GM12878 (cell line): Measurements from ENCODE around the gene FCRLA. TPM values are rescaled to one million over a fixed set of nuclear protein-coding genes. Genes with fewer than 3 reads are reported as not detected.

ENCODE experiments used
- ATAC-seq: fragments of 200-7000 bp; cut with Tn5 transposase; 3 replicates; pipeline ENCODE4 v1.9.1; 2020; ENCODE audit warnings: mild to moderate bottlenecking, moderate library complexity
- BruUV-seq: library from RNA; stranded (reverse); fragments of 400-500 nt; replicated peaks from 2 replicates; lab custom pipeline; 2021; lab: Mats Ljungman, UMichigan
- CTCF ChIA-PET: fragments of 300-600 bp; sonication (Branson Sonifier 250); formaldehyde crosslinking; extraction: SDS; loops from one replicate; lab custom pipeline; 2021; ENCODE audit warnings: inconsistent platforms; lab: Yijun Ruan, JAX
- POLR2A ChIA-PET: fragments of 350-600 bp; formaldehyde crosslinking; extraction: SDS; loops from one replicate; lab custom pipeline; 2021; ENCODE audit warnings: inconsistent platforms; lab: Charles Lee
- RAD21 ChIA-PET: fragments of 300-600 bp; sonication (Branson Sonifier 250); formaldehyde crosslinking; loops from one replicate; lab custom pipeline; 2023; ENCODE audit warnings: antibody characterized with exemption; ENCODE audit not compliant: unreplicated experiment; lab: Charles Lee
- SMC1A ChIA-PET: fragments of 300-600 bp; sonication (Branson Sonifier 250); formaldehyde crosslinking; loops from one replicate; lab custom pipeline; 2023; ENCODE audit not compliant: unreplicated experiment, uncharacterized antibody; lab: Charles Lee
- DNase-seq: peaks from one replicate; pipeline ENCODE4 v3.0.0-alpha.2; 2011; ENCODE audit warnings: low read depth, low spot score
- FAIRE-seq: peaks from 3 replicates; lab custom pipeline; 2011; peaks lifted over from hg19 to GRCh38; lab: Jason Lieb, UNC
- H2AFZ ChIP-seq: 2 replicates; pipeline ENCODE4 v1.6.0; 2011; ENCODE audit warnings: low read depth, low read length, control low read depth; ENCODE audit not compliant: control insufficient read depth
- H3K27ac ChIP-seq: 2 replicates; pipeline ENCODE4 v1.5.1; 2011; ENCODE audit warnings: control low read depth; ENCODE audit not compliant: control insufficient read depth, insufficient read depth
- H3K27me3 ChIP-seq, 2 experiments: replicated peaks in 1 of 2; 2 replicates each; pipeline versions ENCODE4 v1.6.0 to v1.6.1; 2011; ENCODE audit warnings: low read length in 1 of 2; ENCODE audit not compliant: control insufficient read depth in 2 of 2, insufficient read depth in 2 of 2
- H3K36me3 ChIP-seq, 2 experiments: 2 replicates each; pipeline ENCODE4 v1.5.1; 2011; ENCODE audit warnings: low read length in 1 of 2; ENCODE audit not compliant: control insufficient read depth in 2 of 2, insufficient read depth in 2 of 2
- H3K4me1 ChIP-seq: 2 replicates; pipeline ENCODE4 v1.6.1; 2011; ENCODE audit warnings: mild to moderate bottlenecking, low read length, moderate library complexity, mixed read lengths; ENCODE audit not compliant: control insufficient read depth, insufficient read depth
- H3K4me2 ChIP-seq: 2 replicates; pipeline ENCODE4 v1.6.0; 2011; ENCODE audit warnings: control low read depth; ENCODE audit not compliant: control insufficient read depth, insufficient read depth
- H3K4me3 ChIP-seq: fragments of 200-600 bp; sonication (generic); 2 replicates; pipeline ENCODE4 v1.5.1; 2016
- H3K79me2 ChIP-seq: 2 replicates; pipeline ENCODE4 v1.6.0; 2011; ENCODE audit warnings: low read length; ENCODE audit not compliant: control insufficient read depth, insufficient read depth
- H3K9ac ChIP-seq: 2 replicates; pipeline ENCODE4 v1.8.0; 2011; ENCODE audit warnings: low read length, control low read depth, mixed read lengths; ENCODE audit not compliant: control insufficient read depth, insufficient read depth
- H3K9me3 ChIP-seq: replicated peaks from 3 replicates; pipeline ENCODE4 v1.5.1; 2011; ENCODE audit warnings: mild to moderate bottlenecking, low read length; ENCODE audit not compliant: control insufficient read depth, insufficient read depth
- H4K20me1 ChIP-seq: 2 replicates; pipeline ENCODE4 v1.6.0; 2011; ENCODE audit not compliant: control insufficient read depth, insufficient read depth
- ATF7 ChIP-seq: fragments of 450-650 bp; IDR thresholded peaks from 2 replicates; pipeline ENCODE4 v1.6.1; 2016; ENCODE audit warnings: low read depth, mild to moderate bottlenecking
- DPF2 ChIP-seq: fragments of 450-650 bp; IDR thresholded peaks from 2 replicates; pipeline ENCODE4 v1.6.1; 2017; ENCODE audit warnings: mild to moderate bottlenecking
- EED ChIP-seq: sonication (generic); IDR thresholded peaks from 2 replicates; pipeline ENCODE4 v1.6.1; 2016; ENCODE audit warnings: antibody characterized with exemption, low read depth
- EGR1 ChIP-seq, 2 experiments: IDR thresholded peaks; 1 replicate in 1 of 2; 2 replicates in 1 of 2; pipeline ENCODE4 v1.6.1; 2011 to 2012; ENCODE audit warnings: low read depth in 2 of 2, low read length in 2 of 2, borderline replicate concordance in 1 of 2, mild to moderate bottlenecking in 1 of 2, moderate library complexity in 1 of 2
- EP300 ChIP-seq, 2 experiments: fragments of 150-350 bp in 1 of 2; IDR thresholded peaks; 2 replicates each; pipeline ENCODE4 v1.6.1; 2011 to 2012; ENCODE audit warnings: low read depth in 2 of 2, low read length in 2 of 2, borderline replicate concordance in 1 of 2, improper control_type of control experiment in 1 of 2, inconsistent platforms in 1 of 2; ENCODE audit not compliant: control insufficient read depth in 1 of 2
- ETV6 ChIP-seq, 2 experiments: fragments of 450-650 bp in 1 of 2; IDR thresholded peaks in 1 of 2; conservative IDR thresholded peaks in 1 of 2; 2 replicates each; pipeline ENCODE4 v1.6.1; 2014; ENCODE audit warnings: antibody characterized with exemption in 1 of 2, borderline replicate concordance in 1 of 2, low read depth in 1 of 2, mild to moderate bottlenecking in 1 of 2, moderate library complexity in 1 of 2
- PML ChIP-seq: IDR thresholded peaks from 2 replicates; pipeline ENCODE4 v1.6.1; 2012; ENCODE audit warnings: low read length, inconsistent platforms
- ZNF384 ChIP-seq: IDR thresholded peaks from 2 replicates; pipeline ENCODE4 v1.6.1; 2012; ENCODE audit warnings: low read depth, mild to moderate bottlenecking, low read length, improper control_type of control experiment, borderline replicate concordance
- WGBS: methylation state at CpG from one replicate; pipeline ENCODE4 v1.1.6; 2016; ENCODE audit warnings: low lambda C conversion rate; ENCODE audit not compliant: insufficient replicate concordance, insufficient coverage; ENCODE audit errors: missing lambda C conversion rate; 5-methylcytosine and 5-hydroxymethylcytosine counted together
- in situ Hi-C: fragments of 300-500 bp; cut with MboI; formaldehyde crosslinking; loops from 9 replicates; pipeline ENCODE4 v1.14.3; 2018; ENCODE audit warnings: mixed read lengths
- intact Hi-C: fragments of 100-400 bp; cut with micrococcal nuclease; formaldehyde crosslinking; loops from one replicate; pipeline ENCODE4 v1.14.2; 2022; ENCODE audit not compliant: unreplicated experiment
- polyA plus RNA-seq, 11 experiments: library from polyadenylated mRNA; depleted of rRNA in 4 of 11; unstranded in 6 of 11; stranded (reverse) in 5 of 11; fragments of >200 nt; fragmentation: Nextera tagmentation in 4 of 11; fragmentation: Illumina TruSeq in 1 of 11; extraction: Ambion mirVana in 4 of 11; extraction: Trizol in 1 of 11; gene quantifications; 1 replicate in 1 of 11; 2 replicates in 10 of 11; pipeline versions ENCODE4 v1.2.1 to v1.2.3, GENCODE V29; 2011 to 2016; ENCODE audit warnings: inconsistent platforms in 2 of 11, missing spikeins in 2 of 11, low read depth in 1 of 11
- total RNA-seq, 4 experiments: library from RNA; depleted of rRNA in 3 of 4; stranded (reverse); fragments of >200 nt in 3 of 4; fragmentation: Illumina TruSeq in 1 of 4; extraction: Trizol in 1 of 4; gene quantifications; 2 replicates each; pipeline versions ENCODE4 v1.2.1 to v1.2.3, GENCODE V29; 2013 to 2021
- TF ChIP-seq, protein P1 (sequence below): IDR thresholded peaks from 2 replicates; pipeline ENCODE4 v1.6.1; 2012; ENCODE audit warnings: improper control_type of control experiment, low read depth, low read length; ENCODE audit not compliant: insufficient replicate concordance
- TF ChIP-seq, protein P2 (sequence below): IDR thresholded peaks from 2 replicates; pipeline ENCODE4 v1.6.1; 2011; ENCODE audit warnings: mild to moderate bottlenecking, low read depth, low read length, moderate library complexity; ENCODE audit not compliant: insufficient replicate concordance
- TF ChIP-seq, protein P3 (sequence below): IDR thresholded peaks from 2 replicates; pipeline ENCODE4 v1.6.1; 2012; ENCODE audit warnings: low read depth, low read length, improper control_type of control experiment

The FCRLA gene
- total and polyA plus RNA-seq, 10 of the 15 experiments (the other 5 are each of a cell fraction or from before 2014, with no cell fraction given) = 130 to 714 (median 374) TPM

DNA sequence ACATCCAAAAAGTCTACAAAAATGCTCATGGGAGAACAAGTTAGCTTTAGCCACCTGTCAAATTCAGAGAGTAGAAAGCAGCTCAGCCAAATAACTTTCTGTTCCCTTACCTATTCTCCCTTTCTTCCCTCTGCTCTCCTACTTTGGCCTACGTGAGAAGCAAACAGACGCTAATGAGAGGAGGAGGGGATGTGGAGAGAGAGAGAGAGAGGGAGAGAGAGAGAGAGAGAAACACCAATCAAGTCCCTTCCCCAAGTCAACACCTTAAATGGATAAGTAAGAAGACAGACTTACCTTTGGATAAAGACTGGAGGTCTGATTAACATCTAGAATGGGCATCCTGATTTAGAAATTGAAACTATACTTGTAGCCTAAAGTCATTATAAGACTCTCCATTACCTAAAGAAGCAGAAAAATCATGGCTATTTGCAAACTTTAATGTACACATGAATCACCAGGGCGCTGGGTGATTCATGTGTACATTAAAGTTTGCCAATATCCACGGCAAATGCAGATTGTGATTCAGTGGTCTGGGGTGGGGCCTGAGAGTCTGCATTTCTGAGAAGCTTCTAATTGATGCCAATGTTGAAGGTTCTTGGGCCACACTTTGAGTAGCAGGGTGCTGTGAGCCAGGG, 29.4 kb downstream of the FCRLA start:
- in situ Hi-C loops = loop anchor here (5.0 kb wide), 1 partner anchor 89 kb away; no protein-coding TSS in a partner anchor
- peak overlapping the region; percentile 66 for H3K4me2 ChIP-seq
- no peak for ATAC-seq
- TF ChIP-seq ETV6 (conservative IDR thresholded peaks at IDR 0.05 in 1 of 2, IDR thresholded peaks at IDR 0.05 in 1 of 2; ENCODE audit: borderline replicate concordance in 1 of 2, low read depth in 1 of 2) = no peak
- no peak for TF ChIP-seq PML
- no peak for TF ChIP-seq ATF7
- no peak for TF ChIP-seq EGR1 (IDR thresholded peaks at IDR 0.05; ENCODE audit: borderline replicate concordance in 1 of 2, low read depth in 2 of 2, low read length in 2 of 2)
- TF ChIP-seq EED = peak; percentile 56; the same call in 1 of the 2 replicates
- TF ChIP-seq ZNF384 = no peak
- TF ChIP-seq, protein P1, sequence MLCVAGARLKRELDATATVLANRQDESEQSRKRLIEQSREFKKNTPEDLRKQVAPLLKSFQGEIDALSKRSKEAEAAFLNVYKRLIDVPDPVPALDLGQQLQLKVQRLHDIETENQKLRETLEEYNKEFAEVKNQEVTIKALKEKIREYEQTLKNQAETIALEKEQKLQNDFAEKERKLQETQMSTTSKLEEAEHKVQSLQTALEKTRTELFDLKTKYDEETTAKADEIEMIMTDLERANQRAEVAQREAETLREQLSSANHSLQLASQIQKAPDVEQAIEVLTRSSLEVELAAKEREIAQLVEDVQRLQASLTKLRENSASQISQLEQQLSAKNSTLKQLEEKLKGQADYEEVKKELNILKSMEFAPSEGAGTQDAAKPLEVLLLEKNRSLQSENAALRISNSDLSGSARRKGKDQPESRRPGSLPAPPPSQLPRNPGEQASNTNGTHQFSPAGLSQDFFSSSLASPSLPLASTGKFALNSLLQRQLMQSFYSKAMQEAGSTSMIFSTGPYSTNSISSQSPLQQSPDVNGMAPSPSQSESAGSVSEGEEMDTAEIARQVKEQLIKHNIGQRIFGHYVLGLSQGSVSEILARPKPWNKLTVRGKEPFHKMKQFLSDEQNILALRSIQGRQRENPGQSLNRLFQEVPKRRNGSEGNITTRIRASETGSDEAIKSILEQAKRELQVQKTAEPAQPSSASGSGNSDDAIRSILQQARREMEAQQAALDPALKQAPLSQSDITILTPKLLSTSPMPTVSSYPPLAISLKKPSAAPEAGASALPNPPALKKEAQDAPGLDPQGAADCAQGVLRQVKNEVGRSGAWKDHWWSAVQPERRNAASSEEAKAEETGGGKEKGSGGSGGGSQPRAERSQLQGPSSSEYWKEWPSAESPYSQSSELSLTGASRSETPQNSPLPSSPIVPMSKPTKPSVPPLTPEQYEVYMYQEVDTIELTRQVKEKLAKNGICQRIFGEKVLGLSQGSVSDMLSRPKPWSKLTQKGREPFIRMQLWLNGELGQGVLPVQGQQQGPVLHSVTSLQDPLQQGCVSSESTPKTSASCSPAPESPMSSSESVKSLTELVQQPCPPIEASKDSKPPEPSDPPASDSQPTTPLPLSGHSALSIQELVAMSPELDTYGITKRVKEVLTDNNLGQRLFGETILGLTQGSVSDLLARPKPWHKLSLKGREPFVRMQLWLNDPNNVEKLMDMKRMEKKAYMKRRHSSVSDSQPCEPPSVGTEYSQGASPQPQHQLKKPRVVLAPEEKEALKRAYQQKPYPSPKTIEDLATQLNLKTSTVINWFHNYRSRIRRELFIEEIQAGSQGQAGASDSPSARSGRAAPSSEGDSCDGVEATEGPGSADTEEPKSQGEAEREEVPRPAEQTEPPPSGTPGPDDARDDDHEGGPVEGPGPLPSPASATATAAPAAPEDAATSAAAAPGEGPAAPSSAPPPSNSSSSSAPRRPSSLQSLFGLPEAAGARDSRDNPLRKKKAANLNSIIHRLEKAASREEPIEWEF = no peak
- no peak for TF ChIP-seq EP300 (IDR thresholded peaks at IDR 0.05; ENCODE audit: borderline replicate concordance in 1 of 2, control insufficient read depth in 1 of 2, low read depth in 2 of 2, low read length in 2 of 2)
- 0 out of 2 replicates have a peak, but pooled peaks have one; percentile 9 for TF ChIP-seq DPF2
- TF ChIP-seq, protein P2, sequence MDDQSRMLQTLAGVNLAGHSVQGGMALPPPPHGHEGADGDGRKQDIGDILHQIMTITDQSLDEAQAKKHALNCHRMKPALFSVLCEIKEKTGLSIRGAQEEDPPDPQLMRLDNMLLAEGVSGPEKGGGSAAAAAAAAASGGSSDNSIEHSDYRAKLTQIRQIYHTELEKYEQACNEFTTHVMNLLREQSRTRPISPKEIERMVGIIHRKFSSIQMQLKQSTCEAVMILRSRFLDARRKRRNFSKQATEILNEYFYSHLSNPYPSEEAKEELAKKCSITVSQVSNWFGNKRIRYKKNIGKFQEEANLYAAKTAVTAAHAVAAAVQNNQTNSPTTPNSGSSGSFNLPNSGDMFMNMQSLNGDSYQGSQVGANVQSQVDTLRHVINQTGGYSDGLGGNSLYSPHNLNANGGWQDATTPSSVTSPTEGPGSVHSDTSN = no peak
- TF ChIP-seq, protein P3, sequence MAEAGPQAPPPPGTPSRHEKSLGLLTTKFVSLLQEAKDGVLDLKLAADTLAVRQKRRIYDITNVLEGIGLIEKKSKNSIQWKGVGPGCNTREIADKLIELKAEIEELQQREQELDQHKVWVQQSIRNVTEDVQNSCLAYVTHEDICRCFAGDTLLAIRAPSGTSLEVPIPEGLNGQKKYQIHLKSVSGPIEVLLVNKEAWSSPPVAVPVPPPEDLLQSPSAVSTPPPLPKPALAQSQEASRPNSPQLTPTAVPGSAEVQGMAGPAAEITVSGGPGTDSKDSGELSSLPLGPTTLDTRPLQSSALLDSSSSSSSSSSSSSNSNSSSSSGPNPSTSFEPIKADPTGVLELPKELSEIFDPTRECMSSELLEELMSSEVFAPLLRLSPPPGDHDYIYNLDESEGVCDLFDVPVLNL = no peak

More for the DNA sequence above, 29.4 kb downstream of the FCRLA start:
- no TSS peak for BruUV-seq
- FAIRE-seq (no peak), DNase-seq (no peak)
- no peak overlapping the region for H3K4me3 ChIP-seq
- H3K27ac ChIP-seq = peak overlapping the region; percentile 72
- H3K79me2 ChIP-seq = no peaks in the 10 kb centered on the region
- H2AFZ ChIP-seq = peak overlapping the region; percentile 37
- no peaks in the 10 kb centered on the region for H3K9me3 ChIP-seq
- no peaks in the 10 kb centered on the region for H3K27me3 ChIP-seq
- ChIA-PET SMC1A (interaction anchor here (1.3 to 9.7 kb wide), 12 partner anchors 8 to 252 kb away, joined by 3 to 97 read pairs (median 18); partner anchors contain the start of genes DUSP12 and FCRLA), POLR2A (interaction anchor here (4.6 to 5.0 kb wide), 2 partner anchors 9 to 29 kb away, joined by 23 to 34 read pairs; partner anchors contain the start of gene FCRLA), RAD21 (interaction anchor here (1.2 to 6.4 kb wide), 7 partner anchors 9 to 249 kb away, joined by 3 to 85 read pairs (median 32); partner anchors contain the start of genes DUSP12, FCRLA and FCRLB), CTCF (interaction anchor here (0.6 to 16.4 kb wide), 12 partner anchors 9 to 414 kb away, joined by 3 to 262 read pairs (median 6); partner anchors contain the start of genes DUSP12 and FCRLA)
- no peaks in the 10 kb centered on the region for H4K20me1 ChIP-seq
- no peaks in the 10 kb centered on the region for H3K36me3 ChIP-seq
- intact Hi-C loops = loop anchor here (5.0 kb wide), 1 partner anchor 169 kb away; no protein-coding TSS in a partner anchor
- WGBS = 33% methylated on average over 4 of the region's 4 CpGs
- H3K9ac ChIP-seq = peak overlapping the region; percentile 28
- peaks cover 56% of the 10 kb centered on the region for H3K4me1 ChIP-seq
